GM19463 (cell line): ENCODE results near the gene HLF.
A peak's percentile ranks its signal among the peaks of the same experiment; 100 is the strongest.

Source experiments
- ATAC-seq: cut with Tn5 transposase; IDR thresholded peaks from one replicate; pipeline ENCODE4 v1.9.1; 2021; ENCODE audit warnings: mild to moderate bottlenecking, moderate library complexity; ENCODE audit not compliant: unreplicated experiment

HLF gene, protein sequence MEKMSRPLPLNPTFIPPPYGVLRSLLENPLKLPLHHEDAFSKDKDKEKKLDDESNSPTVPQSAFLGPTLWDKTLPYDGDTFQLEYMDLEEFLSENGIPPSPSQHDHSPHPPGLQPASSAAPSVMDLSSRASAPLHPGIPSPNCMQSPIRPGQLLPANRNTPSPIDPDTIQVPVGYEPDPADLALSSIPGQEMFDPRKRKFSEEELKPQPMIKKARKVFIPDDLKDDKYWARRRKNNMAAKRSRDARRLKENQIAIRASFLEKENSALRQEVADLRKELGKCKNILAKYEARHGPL

DNA sequence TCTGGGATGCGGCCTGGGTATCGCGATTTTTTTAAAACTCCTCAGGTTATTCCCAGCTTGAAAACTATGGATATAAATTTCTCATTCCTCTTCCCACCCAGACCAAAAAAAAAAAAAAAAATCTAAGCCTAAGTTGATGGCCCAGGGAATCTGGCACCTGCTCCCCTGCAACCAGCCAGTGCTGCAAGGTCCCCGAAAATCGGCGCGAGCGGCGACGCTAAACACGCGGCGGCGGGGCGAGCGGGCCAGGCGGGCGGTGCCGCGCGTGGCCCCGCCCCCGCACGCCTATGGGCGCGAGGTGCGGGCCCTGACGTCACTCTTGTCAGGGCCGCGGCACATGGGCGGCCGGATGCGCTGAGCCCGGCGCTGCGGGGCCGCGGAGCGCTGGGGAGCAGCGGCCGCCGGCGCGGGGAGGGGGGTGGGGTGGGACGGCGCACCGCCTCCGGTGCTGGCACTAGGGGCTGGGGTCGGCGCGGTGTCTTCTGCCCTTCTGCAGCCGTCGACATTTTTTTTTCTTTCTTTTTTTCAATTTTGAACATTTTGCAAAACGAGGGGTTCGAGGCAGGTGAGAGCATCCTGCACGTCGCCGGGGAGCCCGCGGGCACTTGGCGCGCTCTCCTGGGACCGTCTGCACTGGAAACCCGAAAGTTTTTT is at the start of gene HLF:
TSS of gene HLF (plus strand) at position 316 of the 654 bp plus-strand sequence. CDS start 525 bp downstream, outside the sequence.
- ATAC-seq = peak; percentile 97

DNA sequence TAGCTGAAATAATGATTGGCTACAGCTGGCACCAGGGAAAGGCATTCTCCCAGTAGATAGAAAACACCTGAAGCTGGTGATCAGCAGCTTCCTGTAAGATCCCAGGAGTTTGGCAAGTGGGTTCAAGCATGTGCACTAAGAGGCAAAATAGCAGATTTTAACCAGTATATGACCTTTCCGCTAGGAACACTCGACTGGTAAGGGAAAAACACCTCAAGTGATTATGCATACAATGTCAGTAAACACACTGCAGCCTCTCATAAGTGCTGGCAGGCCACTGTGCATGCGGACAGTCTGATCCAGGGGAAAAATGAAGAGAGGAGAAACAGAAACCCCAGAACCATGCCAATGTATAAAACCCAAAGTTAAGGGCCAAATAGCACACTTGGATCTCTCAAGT is 49.0 kb upstream of the HLF start:
- no peak for ATAC-seq

DNA sequence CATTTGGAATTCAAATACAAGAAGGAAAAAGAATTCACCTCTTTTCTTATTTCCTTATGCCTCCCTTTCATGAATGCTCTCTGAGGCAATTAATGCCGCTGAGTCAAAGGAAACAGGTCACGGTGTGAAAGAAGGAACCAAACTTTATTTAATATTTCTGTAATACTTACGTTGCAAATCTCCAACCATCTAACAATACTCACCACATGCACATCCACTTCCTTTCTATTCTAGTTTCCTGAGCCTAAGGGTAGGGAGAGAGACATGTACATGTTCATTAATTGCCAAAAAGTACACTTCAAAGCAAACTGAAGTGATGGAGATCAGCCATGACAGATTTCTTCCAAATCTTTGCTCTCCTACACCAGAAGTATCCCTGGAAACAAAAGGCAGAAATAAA is 47.9 kb upstream of the HLF start:
- ATAC-seq = no peak

DNA sequence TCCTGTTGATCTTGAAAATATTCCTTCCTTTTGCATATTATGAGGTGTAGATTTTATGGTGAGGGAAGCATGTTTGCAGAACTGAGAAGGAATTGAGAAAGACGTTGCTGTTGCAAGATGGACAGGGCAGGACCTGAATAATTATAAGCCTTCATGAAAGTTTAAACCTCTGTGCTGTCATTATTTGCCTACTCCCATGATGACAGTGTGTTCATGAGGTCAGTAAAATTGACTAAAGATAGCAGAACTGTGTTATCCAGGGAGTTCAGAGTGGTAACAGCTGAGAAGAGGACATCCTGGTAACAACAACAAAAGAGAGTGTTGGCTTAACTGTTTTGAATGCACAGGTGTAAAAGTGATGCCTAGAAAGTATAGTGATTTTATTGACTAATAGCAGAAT is 45.3 kb upstream of the HLF start:
- no peak for ATAC-seq

DNA sequence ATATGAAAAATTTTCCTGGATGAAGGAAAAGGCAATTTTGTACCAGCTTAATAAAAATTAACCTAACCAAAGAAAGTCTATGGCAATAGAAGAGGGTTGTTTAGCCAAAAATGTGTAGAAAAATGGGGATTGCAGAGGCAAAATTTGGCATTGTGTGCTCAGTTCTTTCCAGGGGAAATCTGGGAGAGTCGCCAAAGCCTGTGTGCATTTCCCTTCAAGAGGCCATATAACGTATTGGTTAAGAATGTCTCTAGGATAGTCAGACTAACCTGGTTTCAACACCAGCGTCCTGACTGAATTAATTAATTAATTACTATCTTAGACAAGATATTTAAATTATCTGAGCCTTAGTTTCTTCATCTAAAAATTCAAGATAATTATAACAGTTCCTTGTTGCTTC is 44.8 kb upstream of the HLF start:
- no peak for ATAC-seq

DNA sequence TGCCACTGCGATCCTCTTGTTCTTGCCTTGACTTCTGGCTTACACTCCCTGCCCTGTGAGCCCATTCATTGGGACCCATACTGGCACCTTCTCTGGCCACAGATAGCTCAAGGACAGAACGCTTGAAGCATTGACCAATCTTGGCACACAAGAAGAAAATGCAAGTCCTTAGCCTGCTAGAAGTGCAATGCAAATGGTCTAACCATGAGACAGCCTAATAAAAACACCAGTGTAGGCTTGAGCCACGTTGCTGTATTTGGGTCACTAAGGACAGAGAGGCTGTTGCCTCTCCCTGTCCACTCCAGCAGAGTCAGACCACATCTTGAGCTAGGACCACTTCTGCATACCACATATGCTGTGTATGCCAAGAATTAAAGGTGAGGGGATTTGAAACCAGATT is 41.2 kb upstream of the HLF start:
- no peak for ATAC-seq

DNA sequence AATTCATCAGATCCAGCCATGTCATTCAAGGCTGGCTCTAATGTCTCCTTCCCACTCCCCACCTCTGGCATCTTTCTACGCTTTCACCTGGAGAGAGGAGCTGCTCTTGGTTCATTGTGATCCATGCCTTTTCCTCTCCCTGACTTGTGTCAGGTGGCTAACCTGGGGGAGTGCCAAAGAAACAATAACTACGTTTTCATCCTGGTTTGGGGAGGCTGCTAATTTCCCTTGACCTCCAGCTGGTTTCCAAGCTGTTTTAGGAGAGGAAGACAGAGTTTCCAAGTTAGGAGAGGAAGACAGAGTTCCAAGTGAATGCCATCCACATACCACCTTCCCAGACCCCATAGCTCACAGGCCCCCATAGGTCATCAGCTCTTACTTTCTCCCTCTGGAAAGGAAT is 40.0 kb upstream of the HLF start:
- no peak for ATAC-seq

DNA sequence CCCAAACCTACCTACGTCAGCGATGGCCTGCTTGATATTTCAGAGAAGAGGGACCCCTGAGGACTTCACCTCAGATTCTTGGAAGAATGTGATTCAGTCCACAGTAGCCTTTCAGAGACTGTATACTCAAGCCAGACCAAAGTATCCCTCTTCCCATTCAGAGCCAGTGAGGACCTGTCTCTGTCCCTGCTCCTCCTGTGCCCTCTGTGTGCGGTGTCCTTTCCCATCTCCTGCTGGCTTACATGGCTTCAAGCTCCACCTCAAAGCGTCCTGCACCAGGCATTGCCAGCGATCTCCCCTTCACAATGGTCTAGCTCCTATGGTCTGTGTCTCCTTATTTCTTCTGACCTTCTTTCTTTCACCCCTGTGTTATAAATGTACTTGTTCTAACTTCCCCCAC is 39.5 kb upstream of the HLF start:
- no peak for ATAC-seq

DNA sequence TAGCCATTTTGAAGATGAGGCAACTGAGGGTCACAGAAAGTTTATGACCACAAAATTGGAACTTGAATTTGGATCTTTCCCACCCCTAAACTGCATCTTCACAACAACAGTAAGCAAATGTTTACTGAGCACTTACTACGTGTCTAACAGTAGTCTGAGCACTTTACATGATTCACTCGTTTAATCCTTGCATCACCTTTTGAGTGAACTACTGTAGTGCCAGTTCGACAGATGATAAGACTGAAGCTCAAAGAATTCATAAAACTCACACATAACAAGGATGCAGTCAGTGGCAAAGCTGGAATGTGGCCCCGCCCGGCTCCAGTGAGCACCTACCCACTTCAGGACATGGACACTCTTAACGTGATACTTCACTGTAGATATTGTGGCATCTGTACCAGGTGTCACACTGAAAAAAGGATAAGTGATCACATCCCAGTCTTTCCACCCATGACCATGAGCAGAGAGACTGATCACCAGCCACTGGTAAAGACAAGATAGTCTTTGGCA is 36.0 kb upstream of the HLF start:
- no peak for ATAC-seq

DNA sequence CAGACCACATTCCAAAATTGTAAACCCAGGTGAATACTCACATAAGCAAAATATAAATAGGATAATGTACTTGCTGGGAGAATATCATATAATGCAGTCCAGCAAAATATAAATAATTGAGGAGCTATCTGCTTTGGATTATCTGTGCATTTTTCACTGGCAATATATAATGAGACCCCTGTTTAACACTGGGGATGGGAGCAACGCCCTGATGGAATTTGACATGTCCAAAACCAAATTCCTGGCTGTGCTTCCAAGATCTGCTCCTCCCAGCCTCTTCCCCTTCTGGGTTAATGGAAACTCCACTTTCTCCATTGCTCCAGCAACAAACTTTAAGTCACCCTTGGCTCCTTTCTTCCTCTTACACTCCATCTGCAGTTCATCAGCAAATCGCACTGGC is 35.5 kb upstream of the HLF start:
- ATAC-seq = no peak

DNA sequence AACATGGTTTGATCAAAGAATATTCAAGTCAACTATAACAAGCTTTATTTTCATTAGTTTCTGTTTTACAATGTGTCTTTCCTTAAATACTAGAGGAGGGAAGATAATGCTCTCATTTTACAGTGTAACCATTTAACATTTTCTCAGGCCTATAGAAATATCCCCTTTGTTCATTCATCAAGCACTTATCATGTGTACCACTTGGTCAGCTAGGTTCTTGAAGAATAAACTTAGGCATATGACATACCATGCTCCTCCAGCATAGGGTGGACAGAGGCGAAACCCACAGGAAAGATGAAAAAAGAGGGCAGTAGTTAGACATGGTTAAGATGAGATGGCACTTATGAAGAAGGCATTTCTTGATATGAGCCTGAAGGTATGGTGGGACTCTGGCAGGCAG is 34.0 kb upstream of the HLF start:
- ATAC-seq = no peak

DNA sequence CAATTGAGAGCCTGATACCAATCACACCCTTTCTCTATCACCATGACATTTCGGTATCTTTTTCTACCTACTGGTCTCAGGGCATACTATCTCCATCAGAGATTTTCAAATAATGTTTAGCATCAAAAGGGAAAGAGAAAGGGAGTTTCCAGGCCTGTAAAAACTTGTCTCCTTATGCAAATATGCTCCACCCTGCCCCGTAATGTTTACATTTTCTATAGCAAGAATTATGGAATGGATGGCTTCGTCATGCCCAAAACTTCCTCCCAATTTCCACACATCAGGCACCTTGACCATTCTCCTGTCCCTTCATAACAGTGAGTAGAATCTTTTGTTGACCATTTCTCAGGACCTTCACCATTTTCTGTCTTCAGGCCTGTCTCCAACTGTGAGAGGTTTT is 30.9 kb upstream of the HLF start:
- ATAC-seq = no peak

DNA sequence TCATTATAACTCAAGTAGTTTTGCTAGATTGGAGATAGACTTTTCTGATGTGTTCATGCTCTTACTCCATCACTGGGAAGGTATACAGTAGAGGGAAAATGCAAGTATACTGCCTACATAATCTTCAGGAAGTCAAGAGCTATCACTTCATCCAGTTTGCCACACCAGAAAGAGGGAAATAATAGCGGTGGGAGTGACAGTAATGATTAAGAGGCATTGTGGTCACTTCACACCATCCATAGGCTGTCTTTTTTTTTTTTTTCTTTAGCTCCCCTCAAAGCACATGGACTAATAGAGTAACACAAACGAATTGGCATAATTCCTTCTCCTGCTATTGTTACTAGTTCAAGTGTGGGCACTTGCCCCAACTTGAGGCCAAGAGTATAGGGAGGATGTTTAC is 28.4 kb upstream of the HLF start:
- ATAC-seq = no peak

DNA sequence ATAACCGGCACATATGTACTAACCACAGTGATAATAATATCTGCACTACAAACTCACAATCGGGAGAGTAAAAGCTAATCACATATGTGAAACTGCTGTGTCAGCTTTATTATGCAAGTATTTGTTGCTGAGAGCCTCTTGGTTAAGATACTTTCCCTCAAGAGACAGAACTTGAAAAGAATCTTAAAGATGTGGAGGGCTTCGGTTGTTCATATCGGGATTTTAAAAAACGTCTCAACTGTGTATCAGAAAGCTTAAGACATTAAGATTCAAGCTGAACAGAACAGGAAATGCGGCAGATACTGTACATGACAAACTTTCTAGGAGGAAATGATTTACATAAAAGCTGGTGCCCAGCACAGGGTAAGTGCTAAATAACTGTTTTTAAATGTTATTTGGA is 27.5 kb upstream of the HLF start:
- ATAC-seq = no peak

DNA sequence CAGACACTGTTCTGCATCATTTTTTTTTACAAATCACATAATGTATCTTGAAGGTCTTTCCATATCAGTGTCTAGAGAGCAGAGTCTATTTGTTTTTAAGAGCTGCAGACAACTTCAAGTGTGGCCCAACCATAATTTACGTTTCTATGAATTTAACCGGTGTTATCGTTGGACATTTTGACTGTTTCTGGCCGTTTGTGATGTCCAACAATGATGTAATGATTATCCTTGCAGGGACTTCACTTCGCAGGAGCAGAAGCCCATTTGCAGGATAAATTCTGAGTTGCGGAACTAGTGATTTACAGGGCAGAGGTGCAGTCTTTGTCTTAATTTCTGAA is 26.9 kb upstream of the HLF start:
- no peak for ATAC-seq

DNA sequence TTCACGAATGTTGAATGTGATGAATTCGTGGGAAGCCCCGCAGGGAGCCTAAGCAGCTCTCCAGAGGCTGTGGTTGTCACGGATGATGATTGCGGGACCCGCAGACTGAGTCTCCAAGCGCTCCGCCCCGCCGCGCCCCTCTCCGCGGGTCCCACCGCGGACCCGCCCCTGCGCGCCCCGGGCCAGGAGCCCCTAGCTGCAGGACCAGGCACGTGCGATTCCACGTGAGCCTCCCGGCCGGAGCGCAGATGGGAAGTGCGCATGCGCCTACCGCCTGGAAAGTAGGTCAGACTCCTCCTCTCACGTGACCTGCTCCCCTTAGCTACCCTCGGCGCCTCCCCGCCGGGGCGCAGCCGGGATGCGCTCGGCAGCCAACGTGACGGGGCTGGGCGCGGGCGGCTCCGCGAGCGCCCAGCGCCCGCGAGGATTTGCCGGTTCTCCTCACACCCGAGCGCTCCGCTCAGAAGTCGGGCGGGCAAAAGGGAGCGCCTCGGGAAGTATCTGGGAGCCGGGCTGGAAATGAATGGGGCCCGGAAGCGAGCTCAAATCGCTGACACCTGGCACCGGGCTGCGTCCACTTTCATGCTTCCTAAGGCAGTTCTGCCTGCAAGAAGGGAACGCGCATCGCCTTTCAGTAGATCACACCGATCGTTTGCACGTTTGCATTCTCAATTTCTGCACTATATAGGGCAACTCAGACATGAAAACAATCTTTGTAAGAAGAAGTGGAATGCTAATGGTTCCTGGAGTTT is 26.4 kb upstream of the HLF start:
- ATAC-seq = peak; percentile 93

DNA sequence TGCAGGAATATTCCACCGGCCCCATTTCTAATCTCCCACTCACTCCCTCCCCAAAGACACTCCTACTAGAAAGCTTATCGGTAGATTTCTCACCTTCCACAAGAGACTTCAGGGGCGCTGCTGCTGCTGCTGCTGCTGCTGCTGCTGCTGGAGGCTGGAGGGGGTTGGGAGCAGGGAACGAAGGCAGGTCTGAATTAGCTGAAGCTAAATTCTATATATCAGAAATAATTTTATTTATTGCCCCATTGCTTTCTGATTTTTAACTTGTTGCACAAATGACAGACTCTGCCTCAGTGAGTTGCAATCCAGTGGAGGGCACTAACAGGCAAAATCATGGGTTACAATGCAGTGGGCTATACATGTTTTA is 25.8 kb upstream of the HLF start:
- peak; percentile 15 for ATAC-seq

DNA sequence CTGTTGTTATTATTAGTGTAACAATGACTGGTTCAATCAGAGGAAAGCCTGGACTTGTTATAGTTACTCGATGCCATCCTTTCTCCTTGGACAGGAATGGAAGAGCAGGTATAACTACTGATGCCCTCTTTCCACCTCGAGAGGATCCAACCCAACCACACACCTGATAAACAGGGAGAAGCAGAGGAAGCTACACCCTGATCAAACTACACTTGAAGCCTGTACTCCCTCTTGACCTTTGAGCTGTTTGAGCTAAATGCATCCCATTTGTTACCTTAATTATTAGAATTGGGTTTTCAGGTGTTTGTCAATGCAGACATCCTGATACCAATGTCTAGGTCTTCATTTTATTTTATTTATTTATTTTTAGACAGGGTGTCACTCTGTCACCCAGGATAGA is 23.7 kb upstream of the HLF start:
- ATAC-seq = no peak

DNA sequence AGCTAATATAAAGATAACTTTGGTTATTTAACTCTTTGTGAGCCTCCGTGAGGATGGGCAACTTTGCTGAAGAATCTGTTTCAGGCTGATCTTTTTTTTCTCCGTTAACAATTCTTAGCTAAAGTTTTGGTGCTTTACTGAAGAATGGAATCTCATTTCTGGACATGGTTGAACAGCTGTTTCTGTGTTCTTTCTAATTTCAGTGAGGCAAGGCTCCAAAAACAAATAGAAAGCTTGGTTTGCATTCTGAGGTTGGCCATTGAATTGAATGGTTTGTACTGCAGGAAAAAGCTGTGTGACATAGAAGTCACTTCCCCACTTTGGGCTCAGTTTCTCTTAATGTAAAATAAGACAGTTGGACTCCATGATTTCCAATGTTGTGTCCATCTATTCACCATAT is 22.3 kb upstream of the HLF start:
- no peak for ATAC-seq

DNA sequence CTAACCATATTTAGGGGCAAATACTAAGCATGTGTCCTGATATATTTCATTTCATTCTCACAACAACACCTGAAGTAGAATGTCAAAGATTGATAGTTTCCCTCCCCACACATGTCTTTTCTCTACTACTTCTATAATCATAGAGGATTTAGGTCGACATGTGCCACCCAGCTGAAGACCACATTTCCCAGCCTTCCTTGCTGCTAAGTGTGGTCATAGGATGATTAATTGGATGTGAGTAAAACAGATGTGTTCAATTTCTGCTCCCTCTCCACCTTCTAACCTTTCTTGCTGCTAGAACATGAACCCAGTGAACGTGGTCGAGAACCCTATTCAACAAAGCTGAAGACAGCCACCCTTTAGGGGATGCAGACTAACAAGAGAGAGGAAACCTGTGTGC is 18.8 kb upstream of the HLF start:
- ATAC-seq = no peak

DNA sequence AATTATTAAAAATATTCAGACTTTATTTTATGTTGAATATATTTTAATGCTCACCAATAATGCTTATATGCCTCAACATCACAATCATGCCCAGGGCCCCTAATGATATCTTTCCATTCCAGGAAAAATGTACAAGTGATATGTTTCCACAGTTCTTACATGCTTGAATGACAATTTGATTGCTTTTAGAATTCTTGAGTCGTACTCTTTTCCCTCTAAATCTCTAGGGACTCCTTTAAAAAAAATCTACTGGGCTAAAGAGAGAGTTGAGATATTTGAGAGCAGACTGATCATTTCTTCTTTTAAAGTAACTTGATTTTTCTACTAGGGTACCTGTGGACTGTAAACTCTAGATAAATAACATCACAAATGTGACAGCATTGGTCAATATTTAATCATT is 18.2 kb upstream of the HLF start:
- ATAC-seq = no peak

DNA sequence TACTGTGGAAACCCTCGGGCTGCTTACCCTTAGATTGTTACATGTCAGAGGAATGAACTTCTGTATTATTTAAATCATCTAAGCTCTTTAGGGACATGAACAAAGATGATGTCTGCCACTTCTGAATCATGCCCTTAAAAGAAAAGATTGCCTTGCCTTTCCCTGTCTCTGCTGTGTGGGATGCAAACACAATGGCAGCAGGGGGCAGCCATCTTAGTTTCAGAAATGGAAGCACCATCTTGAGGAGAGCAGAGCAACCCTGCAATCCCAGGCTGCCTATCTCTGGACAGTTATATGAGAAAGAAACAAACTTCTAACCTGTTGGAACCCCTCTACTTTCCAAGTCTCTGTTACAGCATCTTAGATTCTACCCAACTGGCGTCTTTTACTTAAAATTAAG is 16.7 kb upstream of the HLF start:
- no peak for ATAC-seq
